Endometrial microvascular endothelial cells (primary cell): ENCODE data around the gene FYB2. TPM values are rescaled to one million over a fixed set of nuclear protein-coding genes. Genes with fewer than 3 reads are reported as not detected.

Experiments
- in situ Hi-C: cut with HindIII; loops from 2 replicates; pipeline ENCODE4 v1.10.0; 2017; ENCODE audit warnings: low sequenced_read_pairs, low pct_unique_long_range_greater_than_20kb; ENCODE audit errors: inconsistent ontology term
- total RNA-seq: library from RNA; depleted of rRNA; stranded (reverse); fragments of >200 nt; gene quantifications from one replicate; pipeline ENCODE4 v1.2.3, GENCODE V29; 2015; ENCODE audit errors: inconsistent ontology term

Gene FYB2
- total RNA-seq, 1 donor from 2014 or later, result not detected

DNA sequence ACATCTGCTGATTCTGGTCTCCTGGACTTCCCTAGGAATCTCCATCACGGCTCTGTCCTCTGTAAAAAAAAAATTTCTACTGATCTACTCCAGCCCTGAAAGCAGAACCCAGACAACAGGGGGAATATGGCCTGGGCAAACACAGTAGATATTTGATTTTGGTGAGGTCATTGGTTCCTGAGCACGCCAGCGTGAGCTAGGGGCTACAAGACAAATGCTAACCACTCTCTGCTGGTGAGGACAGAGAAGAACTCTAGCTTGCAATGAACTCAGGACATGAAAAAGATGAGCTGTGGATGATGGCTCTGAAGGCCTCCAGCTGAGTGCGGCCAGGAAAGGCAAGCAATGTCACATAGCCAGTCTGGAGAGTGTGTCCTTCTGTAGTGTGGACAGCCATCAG lies 17.2 kb upstream of the FYB2 start:
- in situ Hi-C loops, result no loop called here

DNA sequence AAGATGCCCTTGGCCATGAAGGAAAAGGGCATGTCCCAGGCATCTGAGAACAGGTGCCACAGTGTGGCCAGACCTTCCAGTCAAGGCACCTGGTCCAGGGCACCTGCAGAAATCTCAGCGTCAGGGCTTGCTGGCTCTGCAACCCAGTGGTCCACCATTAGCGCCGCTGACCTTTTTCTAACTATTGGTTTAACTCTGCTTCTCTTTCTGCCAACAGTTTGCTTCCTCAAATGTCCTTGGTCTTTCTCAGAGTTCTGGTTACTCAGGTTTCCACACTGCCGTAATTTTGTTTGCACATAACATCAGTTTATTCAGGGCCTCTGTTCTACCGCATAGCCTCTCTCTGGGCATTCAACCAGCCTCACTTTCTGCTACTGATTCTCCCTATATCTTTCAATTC lies 16.5 kb upstream of the FYB2 start:
- in situ Hi-C loops, result no loop called here

DNA sequence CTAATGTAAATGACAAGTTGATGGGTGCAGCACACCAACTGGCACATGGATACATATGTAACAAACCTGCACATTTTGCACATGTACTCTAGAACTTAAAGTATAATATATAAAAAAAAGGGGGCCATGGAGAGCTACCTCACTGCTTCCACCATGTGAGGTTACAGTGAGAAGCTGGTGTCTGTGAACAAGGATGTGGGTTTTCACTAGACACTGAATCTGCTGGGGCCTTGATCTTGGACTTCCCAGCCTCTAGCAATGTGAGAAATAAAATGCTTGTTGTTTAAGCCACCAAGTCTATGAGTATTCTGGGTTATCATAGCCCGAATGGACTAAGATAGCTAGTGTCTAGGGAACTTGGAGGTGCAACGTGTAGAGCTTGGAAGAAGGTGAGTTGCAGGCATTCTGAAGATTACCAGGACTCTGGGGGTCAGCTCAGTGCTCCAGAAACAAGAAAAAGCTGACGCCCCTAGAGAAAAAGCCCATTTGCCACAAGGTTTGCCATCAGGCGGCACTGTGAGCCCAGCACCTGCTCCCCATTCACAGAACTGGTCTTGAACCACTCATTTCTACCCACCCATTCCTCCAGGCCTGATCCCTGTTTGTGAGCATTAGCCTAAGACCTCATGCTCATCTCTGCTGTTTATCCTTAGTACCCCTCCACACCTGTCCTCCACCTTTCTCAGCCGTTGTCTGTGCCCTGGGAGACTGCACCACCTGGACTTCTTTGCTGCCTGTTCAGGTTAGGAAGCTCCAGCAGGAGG lies 15.1 kb upstream of the FYB2 start:
- in situ Hi-C loops, result no loop called here

DNA sequence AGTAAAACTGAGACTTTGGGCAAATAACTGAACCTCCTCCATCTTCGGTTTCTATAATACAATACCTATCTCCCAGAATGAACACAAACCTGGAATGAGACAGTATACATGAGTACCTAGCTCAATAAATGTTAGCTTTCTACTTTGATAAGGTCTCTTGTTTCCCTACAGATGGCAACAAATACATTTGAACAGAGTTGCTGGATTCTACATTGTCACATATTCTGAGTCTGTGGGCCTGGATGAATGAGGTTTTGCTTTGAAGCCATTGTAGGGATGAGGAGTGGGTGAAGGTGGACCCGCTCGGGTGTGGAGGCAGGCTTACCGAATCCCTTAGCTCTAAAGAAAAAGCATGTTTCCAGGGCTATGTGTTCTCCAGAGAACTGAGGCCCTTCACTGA lies 13.9 kb upstream of the FYB2 start:
- in situ Hi-C loops, result no loop called here

DNA sequence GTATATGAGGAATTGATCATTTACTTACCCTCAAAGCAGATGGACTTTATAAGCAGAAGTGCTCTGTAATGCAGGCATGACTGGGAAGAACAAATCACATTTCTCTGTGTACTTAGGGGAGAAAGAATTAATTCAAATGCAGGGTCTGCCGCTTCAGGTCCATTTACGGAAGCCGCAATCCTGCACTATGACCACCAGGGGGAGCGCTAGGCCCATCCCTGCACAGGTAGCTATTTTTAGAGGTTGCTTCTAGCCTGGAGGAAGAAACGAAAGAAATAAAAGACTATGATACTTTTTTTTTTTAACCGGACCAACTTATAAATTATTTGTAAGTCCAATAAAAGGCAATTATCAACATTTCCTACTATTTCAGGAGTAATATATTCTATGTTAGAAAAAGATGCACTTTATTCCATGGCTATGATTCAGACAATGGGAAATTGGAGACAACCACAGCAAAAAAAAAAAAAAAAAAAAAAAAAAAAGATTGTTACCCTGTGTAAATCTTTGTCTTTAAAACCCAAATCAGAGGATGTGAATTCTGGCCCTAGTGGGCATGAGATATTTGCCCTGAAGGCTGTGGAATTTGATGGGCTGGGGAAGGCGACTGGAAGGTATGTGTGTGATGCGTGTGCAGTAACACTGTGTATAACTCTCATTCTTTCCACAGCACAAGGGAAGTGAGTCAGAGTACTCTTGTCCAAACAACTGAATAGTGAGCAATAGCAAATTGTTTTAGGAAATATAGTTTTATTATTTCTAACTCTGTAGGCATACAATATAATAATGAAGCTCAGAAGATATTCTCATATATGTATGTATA lies 12.9 kb upstream of the FYB2 start:
- in situ Hi-C loops, result no loop called here

DNA sequence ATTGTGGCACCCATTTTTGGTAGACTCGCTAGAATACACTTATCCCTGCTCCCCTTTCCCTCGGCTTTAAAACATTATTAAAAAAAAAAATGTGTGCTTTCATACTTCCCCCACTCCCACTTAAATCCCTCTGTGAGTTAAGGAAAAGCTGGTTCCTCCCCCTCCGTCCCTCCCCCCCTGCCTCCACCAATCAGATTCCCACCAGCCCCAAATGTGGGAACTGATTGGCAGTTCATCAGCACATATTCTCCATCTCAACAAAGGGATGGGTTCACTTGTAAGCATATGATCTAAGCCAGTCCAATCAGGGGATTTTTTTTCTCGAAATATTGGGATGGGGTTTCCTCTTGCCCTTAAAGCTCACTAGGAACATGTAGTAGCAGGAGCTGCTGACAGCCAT lies 10.8 kb upstream of the FYB2 start:
- in situ Hi-C loops, result no loop called here

DNA sequence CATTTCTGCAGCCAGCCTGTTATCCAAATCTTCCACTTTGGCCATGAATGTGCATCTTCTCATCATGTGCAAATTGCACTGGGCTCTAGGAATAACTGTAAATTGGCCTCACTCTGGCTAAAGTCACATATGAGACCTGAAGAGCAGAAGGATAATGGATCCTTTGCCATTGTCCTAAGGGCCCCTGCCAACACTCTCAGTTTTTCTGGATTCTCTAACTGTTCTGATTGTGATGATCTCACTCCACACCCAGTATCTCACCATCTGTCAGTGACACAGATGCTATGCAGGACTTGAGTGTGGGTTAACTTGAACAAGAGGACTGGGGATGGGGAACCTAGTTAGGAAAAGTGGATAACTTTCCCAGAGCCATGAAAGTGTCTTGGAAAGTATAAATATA lies 8.5 kb upstream of the FYB2 start:
- in situ Hi-C loops, result no loop called here

DNA sequence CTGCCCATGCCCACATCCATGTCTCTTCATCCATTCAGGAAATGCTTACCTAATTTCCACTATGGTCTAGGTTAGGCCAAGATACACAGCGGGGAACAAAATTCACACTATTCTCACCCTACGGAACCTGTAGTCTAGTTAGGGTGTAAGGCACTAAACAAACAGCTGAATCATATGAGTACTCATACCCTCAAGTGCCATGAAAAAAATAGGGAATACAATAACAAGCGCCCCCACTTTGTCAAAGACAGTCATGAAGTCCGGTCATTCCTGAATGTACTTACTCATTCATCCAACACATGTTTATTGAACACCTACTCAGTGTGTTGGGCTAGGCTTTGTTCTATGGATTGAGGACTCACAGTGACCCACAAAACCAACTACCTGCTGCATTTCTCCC lies 6.2 kb upstream of the FYB2 start:
- in situ Hi-C loops, result no loop called here

DNA sequence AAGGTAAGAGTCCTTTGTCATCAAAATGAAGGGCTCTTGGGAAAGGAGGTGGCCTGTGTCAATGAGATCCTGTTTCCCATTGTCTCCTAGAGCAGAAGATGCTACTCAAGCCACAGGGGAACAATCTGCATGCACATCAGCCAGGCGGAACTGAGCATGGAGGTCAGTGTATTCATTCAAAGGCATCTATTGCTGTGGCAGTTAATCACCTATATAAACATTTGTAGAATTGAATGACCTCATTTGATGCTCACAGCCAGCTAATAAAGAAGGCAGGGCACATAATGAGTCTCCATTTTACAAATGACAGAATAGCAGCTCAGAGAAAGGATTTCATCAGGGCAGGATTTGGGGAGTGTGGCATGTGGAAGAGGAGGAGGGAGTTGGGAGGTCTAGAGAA lies 5.7 kb upstream of the FYB2 start:
- in situ Hi-C loops, result no loop called here

DNA sequence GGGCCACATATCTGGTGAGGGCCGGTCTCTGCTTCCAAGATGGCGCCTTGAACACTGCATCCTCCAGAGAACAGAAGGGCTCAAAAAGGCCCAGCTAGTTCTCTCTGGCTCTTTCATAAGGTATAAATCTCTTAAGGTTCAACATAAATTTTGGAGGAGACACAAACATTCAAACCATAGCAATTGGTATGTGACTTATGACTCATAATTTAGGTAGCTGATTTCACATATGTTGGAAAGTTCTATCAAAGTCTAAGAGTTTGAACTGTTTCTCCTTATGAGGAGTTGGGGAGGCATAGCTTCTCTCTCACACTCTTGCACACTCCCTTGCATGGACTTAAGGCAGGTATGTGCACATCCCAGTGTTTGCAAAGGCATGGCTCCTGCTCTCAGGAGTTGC lies 5.1 kb upstream of the FYB2 start:
- in situ Hi-C loops, result no loop called here

DNA sequence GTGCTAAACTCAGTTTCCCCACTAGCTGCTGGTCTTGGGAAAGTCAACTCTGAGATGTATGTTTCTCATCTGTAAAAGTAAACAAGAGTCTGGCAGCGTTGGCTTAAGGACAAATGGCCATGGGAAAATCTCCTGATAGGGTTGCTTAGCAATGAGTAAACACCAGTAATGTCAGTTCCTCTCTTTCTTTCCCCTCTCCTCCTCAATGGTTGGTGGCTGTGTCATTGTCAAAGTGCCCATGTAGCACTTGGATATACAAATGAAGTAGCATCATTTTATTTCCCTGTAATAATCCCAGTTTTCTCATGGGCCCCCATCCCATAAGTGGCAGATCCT lies 2.2 kb upstream of the FYB2 start:
- in situ Hi-C loops, result no loop called here

DNA sequence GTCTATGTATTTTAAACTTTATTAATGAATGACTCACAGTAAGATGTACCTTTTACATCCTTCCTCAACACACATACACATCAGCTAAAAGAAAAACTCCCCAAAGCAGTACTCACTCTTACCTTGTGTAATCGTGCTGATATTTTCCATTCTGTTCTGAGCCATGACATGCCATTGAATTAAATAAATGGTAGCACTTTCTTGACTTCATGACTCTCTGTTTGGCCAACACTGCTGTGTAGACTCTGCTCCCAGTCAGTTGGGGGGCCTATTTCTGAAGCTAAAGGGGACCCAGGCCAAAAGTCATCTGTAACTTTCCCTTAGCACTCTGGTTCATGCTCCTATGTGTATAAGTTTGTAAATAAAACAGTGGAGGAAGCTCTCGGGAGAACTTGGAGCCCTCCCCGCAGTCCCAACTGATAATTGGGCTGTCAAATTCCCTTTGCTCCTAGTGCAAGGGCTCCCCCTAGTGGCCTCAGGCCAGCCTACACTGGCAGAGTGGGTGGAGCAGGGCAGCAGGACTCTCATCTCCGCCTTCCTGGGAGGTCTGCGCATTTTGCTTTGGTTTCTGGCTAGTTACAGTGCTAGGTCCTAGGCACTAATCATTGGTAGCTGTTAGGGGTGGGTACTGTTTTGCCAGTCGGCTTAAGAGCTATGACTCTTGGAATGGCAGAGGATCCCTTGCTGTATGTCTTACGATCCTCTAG lies 1.7 kb upstream of the FYB2 start:
- in situ Hi-C loops, result no loop called here

DNA sequence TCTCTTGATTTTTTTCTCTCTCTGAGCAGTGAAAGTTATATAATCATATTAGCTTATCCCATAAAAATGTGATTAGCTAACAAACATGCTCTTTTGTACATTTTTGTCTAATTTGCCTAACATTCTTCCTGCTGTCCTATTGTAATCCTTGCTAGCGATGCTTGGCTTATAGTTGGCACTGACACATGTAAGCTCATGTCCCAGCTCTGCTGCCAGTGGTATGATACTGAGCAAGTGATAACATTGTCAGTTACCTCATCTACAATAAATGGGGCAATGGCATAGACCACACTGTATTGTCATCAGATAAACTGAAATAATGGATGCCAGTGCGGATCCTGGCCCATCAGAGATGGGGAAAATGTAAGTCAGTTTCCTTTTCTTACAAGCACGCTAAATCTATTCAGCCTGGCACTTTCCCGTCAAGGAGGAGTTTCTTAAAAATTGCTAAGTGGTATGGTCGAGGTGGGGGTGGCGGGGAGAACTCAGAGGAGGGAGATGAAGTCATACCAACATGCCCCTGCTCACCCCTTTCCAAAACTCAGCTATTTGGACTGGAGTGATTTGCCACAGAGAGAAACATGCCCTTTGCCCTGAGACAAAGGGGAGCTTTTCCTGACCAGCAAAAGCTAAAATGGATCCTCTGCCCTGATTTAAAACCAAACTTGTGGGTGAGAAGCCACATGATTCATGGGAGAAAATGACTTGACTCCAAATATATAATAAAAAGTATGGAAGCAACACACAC lies 1.3 kb downstream of the FYB2 start:
- in situ Hi-C loops, result no loop called here

DNA sequence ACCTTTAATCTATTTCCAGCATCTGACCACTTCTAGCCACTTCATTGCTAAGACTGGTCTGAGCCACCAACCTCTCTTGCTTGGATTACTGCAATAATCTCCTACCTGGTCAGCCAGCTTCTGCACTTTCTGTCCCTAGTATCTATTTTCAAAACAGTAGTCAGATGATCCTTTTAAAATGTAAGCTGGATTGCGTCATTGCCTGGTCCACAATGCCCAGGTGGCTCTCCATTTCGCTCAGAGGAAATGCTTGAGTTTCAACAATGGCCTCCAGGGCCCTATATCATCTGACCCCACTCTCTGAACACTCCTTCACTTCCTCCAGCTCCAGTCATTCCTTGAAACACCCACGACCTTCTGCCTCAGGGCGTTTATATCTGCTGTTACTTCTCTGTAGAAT lies 2.3 kb downstream of the FYB2 start:
- in situ Hi-C loops, result no loop called here

DNA sequence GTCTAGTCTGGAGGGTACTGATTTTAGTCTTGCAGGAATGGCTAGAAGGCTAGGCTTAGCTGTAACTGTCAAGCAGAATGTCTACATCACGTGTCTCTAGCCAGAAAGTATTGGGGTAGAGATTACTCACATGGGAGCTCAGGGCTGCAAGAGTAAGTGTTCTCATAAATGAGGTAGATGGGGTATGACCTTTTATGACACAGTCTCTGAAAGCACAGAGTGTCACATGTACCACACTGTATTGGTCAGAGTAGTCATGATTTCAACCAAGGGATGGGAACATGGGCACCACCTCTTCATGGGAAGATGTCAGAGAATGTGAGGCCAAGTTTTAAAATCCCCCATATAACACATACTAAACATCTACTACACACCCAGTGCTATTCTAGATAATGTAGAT lies 2.9 kb downstream of the FYB2 start:
- in situ Hi-C loops, result no loop called here

DNA sequence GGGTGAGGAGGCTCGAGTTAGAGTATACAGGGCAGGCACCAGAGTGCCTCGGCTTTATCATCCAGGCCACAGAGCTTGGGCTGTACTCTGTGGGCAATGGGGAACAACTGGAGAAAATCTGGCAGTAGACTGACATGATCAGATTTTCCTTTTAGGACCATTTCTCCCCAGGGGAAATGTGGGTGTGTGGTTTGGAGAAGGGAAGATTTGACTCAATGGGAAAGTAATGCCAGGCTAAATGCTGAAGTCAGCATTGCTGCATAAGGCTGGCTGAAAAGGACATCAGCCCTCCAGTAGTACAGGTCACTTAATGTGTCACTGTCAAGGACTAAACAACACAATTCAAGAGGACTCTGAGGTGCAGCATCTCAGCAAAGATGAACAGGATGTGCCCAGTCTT lies 5.0 kb downstream of the FYB2 start:
- in situ Hi-C loops, result no loop called here

DNA sequence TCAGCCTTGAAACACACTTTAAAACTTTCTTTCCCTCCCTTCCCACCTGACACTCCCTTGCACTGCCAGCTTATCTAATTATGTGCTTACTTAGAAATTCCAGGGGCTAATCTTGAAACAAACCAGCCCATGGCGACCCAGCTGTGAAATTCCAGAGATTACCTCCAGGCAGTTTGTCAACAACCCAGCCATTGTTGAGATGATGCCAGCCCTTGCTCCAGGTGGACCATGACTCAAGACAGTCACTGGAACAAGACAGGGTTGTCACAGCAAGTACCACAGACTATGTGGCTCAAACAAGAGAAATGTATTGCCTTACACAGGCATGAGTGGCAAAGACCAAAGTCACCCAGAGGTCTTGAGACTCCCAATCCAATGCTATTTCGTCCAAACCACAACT lies 7.9 kb downstream of the FYB2 start:
- in situ Hi-C loops, result no loop called here

DNA sequence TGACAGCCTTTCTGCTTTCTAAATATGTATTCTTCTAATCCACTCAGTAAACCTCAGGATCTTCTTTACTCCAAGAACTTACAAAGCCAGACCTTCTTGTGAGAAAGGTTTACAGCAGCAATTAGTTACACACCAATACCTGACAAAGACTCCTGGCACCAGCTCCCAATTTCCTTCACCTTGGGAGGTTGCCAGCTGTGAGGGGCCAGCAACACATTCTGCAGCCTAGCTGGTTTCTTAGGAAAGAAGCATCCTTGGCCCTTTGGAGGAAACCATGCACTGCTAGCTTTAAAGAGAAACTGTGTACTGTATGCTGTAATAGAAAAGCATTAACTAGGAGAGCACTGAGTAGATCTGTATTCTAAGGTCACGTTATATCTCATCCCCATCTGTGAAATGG lies 10.8 kb downstream of the FYB2 start:
- in situ Hi-C loops, result no loop called here

DNA sequence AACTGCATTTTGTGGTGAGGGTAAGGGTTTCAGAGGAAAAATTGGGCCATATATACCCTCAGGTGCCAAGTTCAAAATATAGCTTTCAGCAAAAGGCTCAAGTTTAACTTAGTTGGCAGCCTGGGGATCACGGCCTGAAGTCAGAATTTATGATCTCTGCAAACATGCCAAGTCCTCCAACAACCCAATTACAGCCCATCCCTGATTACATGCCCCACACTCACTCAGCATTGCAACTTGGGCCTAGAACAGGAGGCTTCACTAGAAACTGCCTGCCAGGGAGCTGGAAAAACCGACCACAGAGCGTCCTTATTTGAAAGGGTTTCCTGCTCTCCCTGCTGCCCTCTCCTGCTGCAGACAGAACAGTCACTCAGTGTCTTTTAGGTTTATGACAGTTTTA lies 12.4 kb downstream of the FYB2 start:
- in situ Hi-C loops, result no loop called here
